IMR-90 (cell line): Measurements from ENCODE around the gene C11orf21. TPM values are rescaled to one million over a fixed set of nuclear protein-coding genes. Genes with fewer than 3 reads are reported as not detected.

ENCODE experiments used
- ATAC-seq: fragments of 200-7000 bp; cut with Tn5 transposase; 2 replicates; pipeline ENCODE4 v1.9.1; 2020; ENCODE audit warnings: low read depth, mild to moderate bottlenecking, moderate library complexity
- BruUV-seq: library from RNA; stranded (reverse); fragments of 400-500 nt; replicated peaks from 2 replicates; lab custom pipeline; 2021; lab: Mats Ljungman, UMichigan
- CTCF ChIA-PET: fragments of 300-600 bp; formaldehyde crosslinking; extraction: SDS; loops from one replicate; lab custom pipeline; 2021; ENCODE audit warnings: antibody characterized with exemption; lab: Yijun Ruan, JAX
- POLR2A ChIA-PET: fragments of 300-600 bp; sonication (Branson Sonifier 250); formaldehyde crosslinking; loops from one replicate; lab custom pipeline; 2022; ENCODE audit warnings: antibody characterized with exemption; ENCODE audit not compliant: unreplicated experiment; lab: Charles Lee
- DNase-seq: peaks from one replicate; pipeline ENCODE4 v3.0.0; 2013
- H2AFZ ChIP-seq: replicated peaks from 2 replicates; pipeline ENCODE3; 2013; ENCODE audit warnings: low read length, mild to moderate bottlenecking; ENCODE audit not compliant: poor library complexity
- H2AK5ac ChIP-seq: 2 replicates; pipeline ENCODE4 v1.6.1; 2013; ENCODE audit warnings: low read depth, low read length, inconsistent platforms
- H2AK9ac ChIP-seq: replicated peaks from 2 replicates; pipeline ENCODE3; 2013; ENCODE audit warnings: mild to moderate bottlenecking, low read depth, low read length, moderate library complexity; ENCODE audit not compliant: poor library complexity
- H2BK120ac ChIP-seq: 2 replicates; pipeline ENCODE4 v1.6.1; 2013; ENCODE audit warnings: low read depth, low read length, inconsistent platforms
- H2BK15ac ChIP-seq: 3 replicates; pipeline ENCODE4 v1.6.1; 2013; ENCODE audit warnings: low read depth, low read length, inconsistent platforms
- H2BK20ac ChIP-seq: 2 replicates; pipeline ENCODE4 v1.6.1; 2013; ENCODE audit warnings: low read depth, mild to moderate bottlenecking, inconsistent platforms, low read length, moderate library complexity
- H2BK5ac ChIP-seq: 2 replicates; pipeline ENCODE4 v1.6.1; 2013; ENCODE audit warnings: mild to moderate bottlenecking, low read depth, low read length, inconsistent platforms; ENCODE audit not compliant: poor library complexity, severe bottlenecking
- H3K14ac ChIP-seq: replicated peaks from 2 replicates; pipeline ENCODE4 v1.6.1; 2013; ENCODE audit warnings: low read depth, low read length, inconsistent platforms
- H3K18ac ChIP-seq: 2 replicates; pipeline ENCODE4 v1.6.1; 2013; ENCODE audit warnings: low read depth, low read length, control low read depth
- H3K23ac ChIP-seq: 2 replicates; pipeline ENCODE4 v1.6.1; 2013; ENCODE audit warnings: low read depth, low read length, inconsistent platforms
- H3K27ac ChIP-seq: 2 replicates; pipeline ENCODE4 v1.5.1; 2013; ENCODE audit warnings: mild to moderate bottlenecking, control low read depth, low read length; ENCODE audit not compliant: insufficient read depth
- H3K27me3 ChIP-seq: 2 replicates; pipeline ENCODE4 v1.6.1; 2013; ENCODE audit warnings: low read length; ENCODE audit not compliant: control insufficient read depth, insufficient read depth
- H3K36me3 ChIP-seq: 2 replicates; pipeline ENCODE4 v1.6.1; 2013; ENCODE audit warnings: low read length, mixed read lengths; ENCODE audit not compliant: control insufficient read depth, insufficient read depth
- H3K4ac ChIP-seq: 2 replicates; pipeline ENCODE4 v1.6.1; 2013; ENCODE audit warnings: low read depth, low read length, inconsistent platforms
- H3K4me1 ChIP-seq: 2 replicates; pipeline ENCODE4 v1.6.1; 2013; ENCODE audit warnings: low read length, mixed read lengths; ENCODE audit not compliant: control insufficient read depth, insufficient read depth
- H3K4me2 ChIP-seq: 2 replicates; pipeline ENCODE4 v1.6.1; 2013; ENCODE audit warnings: low read depth, mild to moderate bottlenecking, control low read depth, low read length, moderate library complexity
- H3K4me3 ChIP-seq: 2 replicates; pipeline ENCODE4 v1.5.1; 2013; ENCODE audit warnings: low read depth, mild to moderate bottlenecking, control low read depth, low read length, moderate library complexity; ENCODE audit not compliant: insufficient read depth
- H3K56ac ChIP-seq: 2 replicates; pipeline ENCODE4 v1.6.1; 2013; ENCODE audit warnings: low read length, inconsistent platforms; ENCODE audit not compliant: insufficient read depth; ENCODE audit errors: extremely low read depth
- H3K79me1 ChIP-seq, 2 experiments: 2 replicates each; pipeline ENCODE4 v1.6.1; 2013; ENCODE audit warnings: low read length in 2 of 2, inconsistent platforms in 1 of 2, low read depth in 1 of 2
- H3K9ac ChIP-seq: 2 replicates; pipeline ENCODE4 v1.6.1; 2013; ENCODE audit warnings: low read depth, low read length, control low read depth
- H3K9me1 ChIP-seq: 2 replicates; pipeline ENCODE4 v1.6.1; 2013; ENCODE audit warnings: low read length, inconsistent platforms; ENCODE audit not compliant: insufficient read depth
- H3K9me3 ChIP-seq: 2 replicates; pipeline ENCODE4 v1.6.1; 2013; ENCODE audit warnings: low read length; ENCODE audit not compliant: control insufficient read depth, insufficient read depth
- H4K20me1 ChIP-seq: 2 replicates; pipeline ENCODE4 v1.6.1; 2013; ENCODE audit warnings: low read length, inconsistent platforms; ENCODE audit not compliant: insufficient read depth
- H4K5ac ChIP-seq: 2 replicates; pipeline ENCODE4 v1.6.1; 2013; ENCODE audit warnings: mild to moderate bottlenecking, low read depth, low read length, control low read depth
- H4K8ac ChIP-seq, 2 experiments: 2 replicates each; pipeline ENCODE4 v1.6.1; 2013; ENCODE audit warnings: low read depth in 2 of 2, low read length in 2 of 2, control low read depth in 1 of 2, inconsistent platforms in 1 of 2
- H4K91ac ChIP-seq: 2 replicates; pipeline ENCODE4 v1.6.1; 2013; ENCODE audit warnings: low read depth, low read length, inconsistent platforms; ENCODE audit not compliant: insufficient read depth
- BHLHE40 ChIP-seq: fragments of 150-350 bp; IDR thresholded peaks from 2 replicates; pipeline ENCODE4 v1.6.1; 2016; ENCODE audit warnings: mild to moderate bottlenecking, low read depth, low read length
- CEBPB ChIP-seq: IDR thresholded peaks from 2 replicates; pipeline ENCODE4 v1.6.1; 2012; ENCODE audit warnings: low read depth, low read length, improper control_type of control experiment
- CTCF ChIP-seq: conservative IDR thresholded peaks from 2 replicates; pipeline ENCODE4 v1.5.1; 2012; ENCODE audit warnings: mild to moderate bottlenecking, low read depth, low read length, improper control_type of control experiment
- ELK1 ChIP-seq: fragments of 150-350 bp; IDR thresholded peaks from 2 replicates; pipeline ENCODE4 v1.6.1; 2016; ENCODE audit warnings: low read depth, mild to moderate bottlenecking, low read length, moderate library complexity, borderline replicate concordance
- FOS ChIP-seq: fragments of 150-350 bp; IDR thresholded peaks from 2 replicates; pipeline ENCODE4 v1.6.1; 2016; ENCODE audit warnings: low read depth, low read length
- MAFK ChIP-seq: IDR thresholded peaks from 2 replicates; pipeline ENCODE4 v1.6.1; 2012; ENCODE audit warnings: low read depth, low read length, improper control_type of control experiment
- MAZ ChIP-seq: IDR thresholded peaks from 2 replicates; pipeline ENCODE4 v1.6.1; 2012; ENCODE audit warnings: low read depth, mild to moderate bottlenecking, low read length, improper control_type of control experiment, moderate library complexity, borderline replicate concordance
- MXI1 ChIP-seq: IDR thresholded peaks from 2 replicates; pipeline ENCODE4 v1.6.1; 2012; ENCODE audit warnings: low read depth, mild to moderate bottlenecking, low read length, moderate library complexity, borderline replicate concordance
- NFE2L2 ChIP-seq: fragments of 150-350 bp; IDR thresholded peaks from 2 replicates; pipeline ENCODE4 v1.6.1; 2016; ENCODE audit warnings: low read depth, mild to moderate bottlenecking, low read length
- POLR2A ChIP-seq: IDR thresholded peaks from 2 replicates; pipeline ENCODE4 v1.6.1; 2012; ENCODE audit warnings: mild to moderate bottlenecking, low read depth, low read length
- RAD21 ChIP-seq: IDR thresholded peaks from 2 replicates; pipeline ENCODE4 v1.6.1; 2012; ENCODE audit warnings: low read length, improper control_type of control experiment
- RCOR1 ChIP-seq: IDR thresholded peaks from 2 replicates; pipeline ENCODE4 v1.6.1; 2012; ENCODE audit warnings: mild to moderate bottlenecking, low read length, improper control_type of control experiment; ENCODE audit not compliant: insufficient replicate concordance
- SMC3 ChIP-seq: fragments of 150-350 bp; IDR thresholded peaks from 2 replicates; pipeline ENCODE4 v1.6.1; 2016; ENCODE audit warnings: low read depth, mild to moderate bottlenecking, antibody characterized with exemption, low read length, moderate library complexity
- USF2 ChIP-seq: fragments of 150-350 bp; IDR thresholded peaks from 2 replicates; pipeline ENCODE4 v1.6.1; 2017; ENCODE audit warnings: mild to moderate bottlenecking, antibody characterized with exemption, low read length, low read depth
- WGBS, 2 experiments: methylation state at CpG; one replicate each; pipeline versions ENCODE4 v1.1.5 to v1.1.7; 2013; ENCODE audit warnings: missing lambda C conversion rate in 2 of 2; ENCODE audit not compliant: insufficient read length in 1 of 2; ENCODE audit errors: extremely low coverage in 2 of 2; 5-methylcytosine and 5-hydroxymethylcytosine counted together
- dilution Hi-C: fragments of 300-500 bp; cut with HindIII; formaldehyde crosslinking; loops from one replicate; pipeline ENCODE4 v1.14.3; 2018; ENCODE audit warnings: low sequenced_read_pairs; ENCODE audit not compliant: unreplicated experiment
- in situ Hi-C: fragments of 300-500 bp; cut with MboI; formaldehyde crosslinking; loops from 3 replicates; pipeline ENCODE4 v1.14.3; 2019; ENCODE audit warnings: low sequenced_read_pairs, inconsistent platforms, mixed read lengths
- intact Hi-C: fragments of 100-400 bp; cut with micrococcal nuclease; formaldehyde crosslinking; loops from 2 replicates; pipeline ENCODE4 v1.10.0; 2022
- polyA plus RNA-seq, 3 experiments: library from polyadenylated mRNA; depleted of rRNA; stranded (reverse); fragments of >200 nt; gene quantifications; 2 replicates each; pipeline ENCODE4 v1.2.3, GENCODE V29; 2012; ENCODE audit warnings: low replicate concordance in 1 of 3
- total RNA-seq: library from RNA; depleted of rRNA; stranded (reverse); fragments of >200 nt; gene quantifications from 2 replicates; pipeline ENCODE4 v1.2.3, GENCODE V29; 2012

The C11orf21 gene
- total and polyA plus RNA-seq, 2 of the 4 experiments (the other 2 are of a cell fraction): not detected

- no peak overlapping the region for H3K56ac ChIP-seq
- H3K4me3 ChIP-seq: no peak overlapping the region
- no peak overlapping the region for H4K91ac ChIP-seq
- no peak overlapping the region for H2AFZ ChIP-seq
- ChIA-PET CTCF (no interaction called here), POLR2A (no interaction called here)
- peaks cover 2% of the 10 kb centered on the region; the same call in 1 of the 2 replicates for H3K9me1 ChIP-seq
- H3K4ac ChIP-seq: no peak overlapping the region
- no peak overlapping the region for H3K9ac ChIP-seq
- no peak overlapping the region for H3K14ac ChIP-seq
- H3K36me3 ChIP-seq: no peaks in the 10 kb centered on the region
- H2AK9ac ChIP-seq: no peak overlapping the region
- H2BK120ac ChIP-seq: no peak overlapping the region
- dilution Hi-C loops: no loop called here
- WGBS, 2 experiments: 57% methylated on average over 3 of the region's 7 CpGs; no CpG with 5 or more reads in 1 of the 2 experiments
- H2BK20ac ChIP-seq: no peak overlapping the region
- H4K5ac ChIP-seq: no peak overlapping the region
- in situ Hi-C loops: no loop called here
- no peak overlapping the region for H3K23ac ChIP-seq
- ATAC-seq: no peak
- no TSS peak for BruUV-seq
- H2AK5ac ChIP-seq: no peak overlapping the region
- H3K4me2 ChIP-seq: no peak overlapping the region
- no peaks in the 10 kb centered on the region; the same call in 1 of the 2 replicates for H3K9me3 ChIP-seq
- H4K8ac ChIP-seq: no peak overlapping the region
- H3K79me1 ChIP-seq: no peaks in the 10 kb centered on the region
- DNase-seq: no peak
- TF ChIP-seq RAD21 (no peak), MXI1 (no peak), SMC3 (no peak), MAFK (no peak), POLR2A (no peak), NFE2L2 (no peak), USF2 (no peak), CEBPB (no peak), FOS (no peak), ELK1 (no peak), BHLHE40 (no peak), RCOR1 (no peak), CTCF (no peak), MAZ (no peak)
- no peaks in the 10 kb centered on the region for H4K20me1 ChIP-seq
- intact Hi-C loops: no loop called here
- no peak overlapping the region for H3K27ac ChIP-seq
- H2BK15ac ChIP-seq: no peak overlapping the region
- no peak overlapping the region for H3K18ac ChIP-seq
- peaks cover 11% of the 10 kb centered on the region for H3K4me1 ChIP-seq
- H2BK5ac ChIP-seq: no peak overlapping the region
- H3K27me3 ChIP-seq: peaks cover 14% of the 10 kb centered on the region
Measured at GRCh38 chr11:2318707-2319106, 17.0 kb upstream of the C11orf21 start.
